PFSK-1 (cell line): ENCODE data around the gene TMEM218.

Experiments
- FOXP2 ChIP-seq: optimal IDR thresholded peaks from 2 replicates; pipeline ENCODE3; 2011; ENCODE audit warnings: borderline replicate concordance, control low read depth, inconsistent platforms; ENCODE audit not compliant: insufficient read depth; ENCODE audit errors: extremely low read length, extremely low read depth
- POLR2AphosphoS5 ChIP-seq: IDR thresholded peaks from 2 replicates; pipeline ENCODE4 v1.6.1; 2012; ENCODE audit warnings: low read depth, mild to moderate bottlenecking, control low read depth, low read length, moderate library complexity
- SIN3A ChIP-seq: IDR thresholded peaks from 2 replicates; pipeline ENCODE4 v1.6.1; 2012; ENCODE audit warnings: mild to moderate bottlenecking, low read length, moderate library complexity, borderline replicate concordance; ENCODE audit not compliant: insufficient read depth
- TAF1 ChIP-seq: IDR thresholded peaks from 2 replicates; pipeline ENCODE4 v1.6.1; 2012; ENCODE audit warnings: low read length, control low read depth, borderline replicate concordance; ENCODE audit not compliant: insufficient read depth
- TF ChIP-seq, protein P1 (sequence below), 2 experiments: IDR thresholded peaks; 2 replicates each; pipeline versions ENCODE4 v1.6.1 to v1.8.0; 2011 to 2012; ENCODE audit warnings: low read depth in 2 of 2, low read length in 2 of 2, control low read depth in 1 of 2, inconsistent platforms in 1 of 2, mild to moderate bottlenecking in 1 of 2, moderate library complexity in 1 of 2; ENCODE audit not compliant: insufficient read depth in 1 of 2

DNA sequence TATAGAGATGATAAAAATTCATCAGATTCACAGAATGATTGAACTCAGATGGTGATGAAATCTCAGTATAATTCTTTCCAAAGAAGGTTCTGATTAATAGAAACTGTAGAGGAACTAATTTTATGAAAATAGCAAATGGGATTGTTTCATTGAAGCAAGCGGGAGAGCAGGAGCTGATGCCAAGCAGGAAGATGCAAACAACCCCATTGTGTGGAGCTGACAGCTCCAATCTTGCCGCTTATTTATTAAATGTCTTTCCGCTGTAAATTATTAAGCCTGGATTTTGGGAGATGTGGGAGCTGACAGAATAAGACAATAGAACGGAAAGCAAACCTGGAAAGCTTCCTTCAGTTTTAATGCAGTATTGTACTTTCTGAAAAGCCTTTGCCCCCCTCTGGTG, 6.0 kb upstream of the TMEM218 start:
- TF ChIP-seq, protein P1, sequence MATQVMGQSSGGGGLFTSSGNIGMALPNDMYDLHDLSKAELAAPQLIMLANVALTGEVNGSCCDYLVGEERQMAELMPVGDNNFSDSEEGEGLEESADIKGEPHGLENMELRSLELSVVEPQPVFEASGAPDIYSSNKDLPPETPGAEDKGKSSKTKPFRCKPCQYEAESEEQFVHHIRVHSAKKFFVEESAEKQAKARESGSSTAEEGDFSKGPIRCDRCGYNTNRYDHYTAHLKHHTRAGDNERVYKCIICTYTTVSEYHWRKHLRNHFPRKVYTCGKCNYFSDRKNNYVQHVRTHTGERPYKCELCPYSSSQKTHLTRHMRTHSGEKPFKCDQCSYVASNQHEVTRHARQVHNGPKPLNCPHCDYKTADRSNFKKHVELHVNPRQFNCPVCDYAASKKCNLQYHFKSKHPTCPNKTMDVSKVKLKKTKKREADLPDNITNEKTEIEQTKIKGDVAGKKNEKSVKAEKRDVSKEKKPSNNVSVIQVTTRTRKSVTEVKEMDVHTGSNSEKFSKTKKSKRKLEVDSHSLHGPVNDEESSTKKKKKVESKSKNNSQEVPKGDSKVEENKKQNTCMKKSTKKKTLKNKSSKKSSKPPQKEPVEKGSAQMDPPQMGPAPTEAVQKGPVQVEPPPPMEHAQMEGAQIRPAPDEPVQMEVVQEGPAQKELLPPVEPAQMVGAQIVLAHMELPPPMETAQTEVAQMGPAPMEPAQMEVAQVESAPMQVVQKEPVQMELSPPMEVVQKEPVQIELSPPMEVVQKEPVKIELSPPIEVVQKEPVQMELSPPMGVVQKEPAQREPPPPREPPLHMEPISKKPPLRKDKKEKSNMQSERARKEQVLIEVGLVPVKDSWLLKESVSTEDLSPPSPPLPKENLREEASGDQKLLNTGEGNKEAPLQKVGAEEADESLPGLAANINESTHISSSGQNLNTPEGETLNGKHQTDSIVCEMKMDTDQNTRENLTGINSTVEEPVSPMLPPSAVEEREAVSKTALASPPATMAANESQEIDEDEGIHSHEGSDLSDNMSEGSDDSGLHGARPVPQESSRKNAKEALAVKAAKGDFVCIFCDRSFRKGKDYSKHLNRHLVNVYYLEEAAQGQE (IDR thresholded peaks at IDR 0.05; ENCODE audit: insufficient read depth in 1 of 2, low read depth in 2 of 2, low read length in 2 of 2), result no peak
- TF ChIP-seq SIN3A (no peak), POLR2AphosphoS5 (no peak), FOXP2 (no peak), TAF1 (no peak)
